SK-N-SH (cell line): Measurements from ENCODE around the gene KIAA0513. TPM values are rescaled to one million over a fixed set of nuclear protein-coding genes. Genes with fewer than 3 reads are reported as not detected.

Source experiments
- CTCF ChIA-PET: fragments of 300-600, 350-600 bp; formaldehyde crosslinking; extraction: SDS; loops from one replicate; lab custom pipeline; 2021; lab: Yijun Ruan, JAX
- POLR2A ChIA-PET: fragments of 350-600 bp; sonication (Branson Sonifier 250); formaldehyde crosslinking; extraction: SDS; loops from one replicate; lab custom pipeline; 2020; ENCODE audit warnings: antibody characterized with exemption, inconsistent platforms; lab: Yijun Ruan, JAX
- DNase-seq: peaks from one replicate; pipeline ENCODE4 v3.0.0; 2012
- H2AFZ ChIP-seq: fragments of 200-600 bp; sonication (generic); 2 replicates; pipeline ENCODE4 v1.8.1; 2016; ENCODE audit warnings: antibody characterized with exemption, mild to moderate bottlenecking, low read depth
- H3F3A ChIP-seq: fragments of 200-600 bp; sonication (generic); replicated peaks from 2 replicates; pipeline ENCODE3; 2016; ENCODE audit warnings: antibody characterized with exemption, mild to moderate bottlenecking; ENCODE audit not compliant: insufficient read depth
- H3K27ac ChIP-seq, 2 experiments: fragments of 200-500 bp in 1 of 2; fragments of 200-600 bp in 1 of 2; sonication (Bioruptor generic) in 1 of 2; sonication (generic), shearing (Covaris generic) in 1 of 2; 2 replicates each; pipeline versions ENCODE4 v1.5.1 to v1.6.1; 2014 to 2016; ENCODE audit warnings: low read depth in 2 of 2, inconsistent platforms in 1 of 2, low read length in 1 of 2, mild to moderate bottlenecking in 1 of 2, mixed read lengths in 1 of 2
- H3K27me3 ChIP-seq: fragments of 200-600 bp; sonication (generic), shearing (Covaris generic); 2 replicates; pipeline ENCODE4 v1.6.1; 2016; ENCODE audit warnings: mixed run types; ENCODE audit not compliant: insufficient read depth
- H3K36me3 ChIP-seq, 2 experiments: fragments of 200-500 bp in 1 of 2; fragments of 200-600 bp in 1 of 2; sonication (Bioruptor generic) in 1 of 2; sonication (generic) in 1 of 2; replicated peaks in 1 of 2; 2 replicates each; pipeline versions ENCODE3 to v1.5.1; 2014 to 2016; ENCODE audit warnings: low read length in 1 of 2, mild to moderate bottlenecking in 1 of 2; ENCODE audit not compliant: insufficient read depth in 2 of 2, control insufficient read depth in 1 of 2
- H3K4me1 ChIP-seq, 2 experiments: fragments of 200-500 bp in 1 of 2; fragments of 200-600 bp in 1 of 2; sonication (Bioruptor generic) in 1 of 2; sonication (generic), shearing (Covaris generic) in 1 of 2; 2 replicates each; pipeline versions ENCODE4 v1.5.1 to v1.6.1; 2014 to 2016; ENCODE audit warnings: low read depth in 1 of 2, low read length in 1 of 2, mixed run types in 1 of 2; ENCODE audit not compliant: insufficient read depth in 2 of 2, control insufficient read depth in 1 of 2
- H3K4me2 ChIP-seq: fragments of 200-600 bp; sonication (generic), shearing (Covaris generic); 2 replicates; pipeline ENCODE4 v1.6.1; 2017; ENCODE audit warnings: mixed run types
- H3K4me3 ChIP-seq, 2 experiments: fragments of 200-500 bp in 1 of 2; fragments of 200-600 bp in 1 of 2; sonication (Bioruptor generic) in 1 of 2; sonication (generic), shearing (Covaris generic) in 1 of 2; 2 replicates each; pipeline versions ENCODE4 v1.5.1 to v1.8.1; 2014 to 2016; ENCODE audit warnings: low read depth in 2 of 2, inconsistent platforms in 1 of 2, low read length in 1 of 2, mild to moderate bottlenecking in 1 of 2, mixed read lengths in 1 of 2, moderate library complexity in 1 of 2
- H3K79me2 ChIP-seq: fragments of 200-600 bp; sonication (generic); 2 replicates; pipeline ENCODE4 v1.8.1; 2017; ENCODE audit warnings: mild to moderate bottlenecking; ENCODE audit not compliant: insufficient read depth
- H3K9ac ChIP-seq: fragments of 200-600 bp; sonication (generic); 2 replicates; pipeline ENCODE4 v1.6.1; 2017; ENCODE audit warnings: mixed run types
- H3K9me2 ChIP-seq: fragments of 200-600 bp; sonication (generic); 2 replicates; pipeline ENCODE4 v1.6.1; 2017; ENCODE audit warnings: mixed run types
- H3K9me3 ChIP-seq: fragments of 200-600 bp; sonication (generic); 2 replicates; pipeline ENCODE4 v1.6.1; 2017; ENCODE audit warnings: mixed run types, mild to moderate bottlenecking, moderate library complexity
- H4K20me1 ChIP-seq: fragments of 200-600 bp; sonication (generic); 2 replicates; pipeline ENCODE4 v1.6.1; 2017; ENCODE audit warnings: mild to moderate bottlenecking, mixed run types; ENCODE audit not compliant: insufficient read depth
- ELF1 ChIP-seq: IDR thresholded peaks from 2 replicates; pipeline ENCODE4 v1.4.0; 2012
- FOXJ3 ChIP-seq: sonication (generic); formaldehyde crosslinking; IDR thresholded peaks from 2 replicates; pipeline ENCODE4 v1.5.1; 2020; ENCODE audit warnings: mild to moderate bottlenecking, missing genetic modification reagents
- GATA2 ChIP-seq: sonication (generic); formaldehyde crosslinking; IDR thresholded peaks from 2 replicates; pipeline ENCODE4 v1.5.0; 2020; ENCODE audit warnings: mild to moderate bottlenecking, missing genetic modification reagents
- JUND ChIP-seq: IDR thresholded peaks from 2 replicates; pipeline ENCODE4 v1.4.0; 2012
- MEF2A ChIP-seq: IDR thresholded peaks from 2 replicates; pipeline ENCODE4 v1.4.0; 2012; ENCODE audit warnings: low read depth, borderline replicate concordance
- MXI1 ChIP-seq: IDR thresholded peaks from 2 replicates; pipeline ENCODE4 v1.6.1; 2012; ENCODE audit warnings: mild to moderate bottlenecking, low read depth, low read length, improper control_type of control experiment
- NFIC ChIP-seq: IDR thresholded peaks from 2 replicates; pipeline ENCODE4 v1.4.0; 2012; ENCODE audit warnings: borderline replicate concordance
- RAD21 ChIP-seq: IDR thresholded peaks from 2 replicates; pipeline ENCODE4 v1.6.1; 2012; ENCODE audit warnings: mild to moderate bottlenecking, low read length
- RCOR1 ChIP-seq: fragments of 150-350 bp; IDR thresholded peaks from 2 replicates; pipeline ENCODE4 v1.6.1; 2017; ENCODE audit warnings: antibody characterized with exemption, low read length
- REST ChIP-seq: IDR thresholded peaks from 2 replicates; pipeline ENCODE4 v1.6.1; 2012; ENCODE audit warnings: mild to moderate bottlenecking, low read depth, low read length, moderate library complexity
- SMC3 ChIP-seq: IDR thresholded peaks from 2 replicates; pipeline ENCODE4 v1.6.1; 2012; ENCODE audit warnings: low read depth, low read length, improper control_type of control experiment
- TAF1 ChIP-seq: IDR thresholded peaks from 2 replicates; pipeline ENCODE4 v1.6.1; 2012; ENCODE audit warnings: low read depth, mild to moderate bottlenecking, low read length, moderate library complexity, borderline replicate concordance
- TCF12 ChIP-seq: IDR thresholded peaks from 2 replicates; pipeline ENCODE4 v1.4.0; 2012
- TEAD4 ChIP-seq: IDR thresholded peaks from 2 replicates; pipeline ENCODE4 v1.4.0; 2012; ENCODE audit warnings: mild to moderate bottlenecking, borderline replicate concordance; ENCODE audit not compliant: insufficient read depth
- USF1 ChIP-seq: IDR thresholded peaks from 2 replicates; pipeline ENCODE4 v1.4.0; 2012; ENCODE audit warnings: low read depth, borderline replicate concordance
- WGBS: methylation state at CpG from one replicate; pipeline ENCODE4 v1.1.6; 2017; ENCODE audit warnings: low lambda C conversion rate; 5-methylcytosine and 5-hydroxymethylcytosine counted together
- polyA plus RNA-seq, 3 experiments: library from polyadenylated mRNA; depleted of rRNA; stranded (reverse); fragments of >200 nt; gene quantifications; 2 replicates each; pipeline ENCODE4 v1.2.3, GENCODE V29; 2012
- TF ChIP-seq, protein P1 (sequence below): fragments of 200-600 bp; sonication (generic); IDR thresholded peaks from 2 replicates; pipeline ENCODE4 v1.6.1; 2017; ENCODE audit warnings: antibody characterized with exemption, mild to moderate bottlenecking, moderate library complexity

The KIAA0513 gene
- polyA plus RNA-seq, 1 of the 3 experiments (the other 2 are of a cell fraction) = 6.5 TPM

GRCh38 chr16:85051067-85051581 is 23.5 kb downstream of the KIAA0513 start:
- H3K27me3 ChIP-seq = no peaks in the 10 kb centered on the region
- H3K27ac ChIP-seq = no peak overlapping the region; a peak in 1 of 4 replicates
- H2AFZ ChIP-seq = no peak overlapping the region
- POLR2A ChIA-PET = no interaction called here
- CTCF ChIA-PET = interaction anchor here (0.6 kb wide), 1 partner anchor 64 kb away, joined by 4 read pairs; no protein-coding TSS in a partner anchor
- no peak overlapping the region; the same call in 1 of the 2 replicates for H3K4me2 ChIP-seq
- TF ChIP-seq ELF1 = no peak
- TF ChIP-seq, protein P1, sequence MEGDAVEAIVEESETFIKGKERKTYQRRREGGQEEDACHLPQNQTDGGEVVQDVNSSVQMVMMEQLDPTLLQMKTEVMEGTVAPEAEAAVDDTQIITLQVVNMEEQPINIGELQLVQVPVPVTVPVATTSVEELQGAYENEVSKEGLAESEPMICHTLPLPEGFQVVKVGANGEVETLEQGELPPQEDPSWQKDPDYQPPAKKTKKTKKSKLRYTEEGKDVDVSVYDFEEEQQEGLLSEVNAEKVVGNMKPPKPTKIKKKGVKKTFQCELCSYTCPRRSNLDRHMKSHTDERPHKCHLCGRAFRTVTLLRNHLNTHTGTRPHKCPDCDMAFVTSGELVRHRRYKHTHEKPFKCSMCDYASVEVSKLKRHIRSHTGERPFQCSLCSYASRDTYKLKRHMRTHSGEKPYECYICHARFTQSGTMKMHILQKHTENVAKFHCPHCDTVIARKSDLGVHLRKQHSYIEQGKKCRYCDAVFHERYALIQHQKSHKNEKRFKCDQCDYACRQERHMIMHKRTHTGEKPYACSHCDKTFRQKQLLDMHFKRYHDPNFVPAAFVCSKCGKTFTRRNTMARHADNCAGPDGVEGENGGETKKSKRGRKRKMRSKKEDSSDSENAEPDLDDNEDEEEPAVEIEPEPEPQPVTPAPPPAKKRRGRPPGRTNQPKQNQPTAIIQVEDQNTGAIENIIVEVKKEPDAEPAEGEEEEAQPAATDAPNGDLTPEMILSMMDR = no peak
- no peak for TF ChIP-seq GATA2 (CRISPR knock-in tag)
- peak; percentile 14; the same call in 1 of the 2 replicates for TF ChIP-seq RAD21
- H3K9me3 ChIP-seq = no peaks in the 10 kb centered on the region
- peaks cover 14% of the 10 kb centered on the region for H3F3A ChIP-seq
- no peaks in the 10 kb centered on the region for H3K79me2 ChIP-seq
- 77% methylated on average over 8 of the region's 8 CpGs for WGBS
- no peaks in the 10 kb centered on the region for H3K9me2 ChIP-seq
- no peaks in the 10 kb centered on the region for H4K20me1 ChIP-seq
- DNase-seq = no peak
- no peaks in the 10 kb centered on the region for H3K36me3 ChIP-seq
- H3K4me3 ChIP-seq = no peak overlapping the region
- H3K4me1 ChIP-seq = peaks cover 8 to 13% of the 10 kb centered on the region in 2 experiments; a peak in 3 of 4 replicates
- H3K9ac ChIP-seq = no peak overlapping the region

- WGBS = 96% methylated on average over 8 of the region's 8 CpGs
- Histone ChIP-seq H3K4me2 (no peak overlapping the region), H3K27ac (no peak overlapping the region)
Observed at GRCh38 chr16:85051683-85052082, 24.1 kb downstream of the KIAA0513 start.

More at GRCh38 chr16:85051683-85052082, 24.1 kb downstream of the KIAA0513 start:
- Histone ChIP-seq H3K79me2 (no peaks in the 10 kb centered on the region), H3K36me3 (no peaks in the 10 kb centered on the region), H4K20me1 (no peaks in the 10 kb centered on the region), H3F3A (peaks cover 14% of the 10 kb centered on the region), H2AFZ (no peak overlapping the region), H3K9ac (no peak overlapping the region), H3K9me3 (no peaks in the 10 kb centered on the region), H3K4me3 (no peak overlapping the region), H3K4me1 (peaks cover 8 to 17% of the 10 kb centered on the region in 2 experiments; a peak in 3 of 4 replicates), H3K27me3 (no peaks in the 10 kb centered on the region), H3K9me2 (no peaks in the 10 kb centered on the region)
- ChIA-PET POLR2A (no interaction called here), CTCF (no interaction called here)
- TF ChIP-seq USF1 (no peak), JUND (no peak), TCF12 (no peak), SMC3 (no peak), GATA2 (CRISPR knock-in tag) (no peak), TEAD4 (no peak), FOXJ3 (CRISPR knock-in tag) (no peak), MXI1 (no peak), MEF2A (no peak), REST (no peak), TAF1 (no peak), NFIC (no peak), RCOR1 (no peak)
- TF ChIP-seq, protein P1 = no peak
- no peak for DNase-seq
